ENCODE data around the gene TMEM91. TPM values are rescaled to one million over a fixed set of nuclear protein-coding genes. Genes with fewer than 3 reads are reported as not detected.
A peak's percentile ranks its signal among the peaks of the same experiment; 100 is the strongest.

TMEM91 gene
- total and polyA plus RNA-seq, 9 of the 15 experiments (the other 6 are each of a cell fraction or from before 2014, with no cell fraction given): 1.2 to 5.2 (median 2.7) TPM

DNA sequence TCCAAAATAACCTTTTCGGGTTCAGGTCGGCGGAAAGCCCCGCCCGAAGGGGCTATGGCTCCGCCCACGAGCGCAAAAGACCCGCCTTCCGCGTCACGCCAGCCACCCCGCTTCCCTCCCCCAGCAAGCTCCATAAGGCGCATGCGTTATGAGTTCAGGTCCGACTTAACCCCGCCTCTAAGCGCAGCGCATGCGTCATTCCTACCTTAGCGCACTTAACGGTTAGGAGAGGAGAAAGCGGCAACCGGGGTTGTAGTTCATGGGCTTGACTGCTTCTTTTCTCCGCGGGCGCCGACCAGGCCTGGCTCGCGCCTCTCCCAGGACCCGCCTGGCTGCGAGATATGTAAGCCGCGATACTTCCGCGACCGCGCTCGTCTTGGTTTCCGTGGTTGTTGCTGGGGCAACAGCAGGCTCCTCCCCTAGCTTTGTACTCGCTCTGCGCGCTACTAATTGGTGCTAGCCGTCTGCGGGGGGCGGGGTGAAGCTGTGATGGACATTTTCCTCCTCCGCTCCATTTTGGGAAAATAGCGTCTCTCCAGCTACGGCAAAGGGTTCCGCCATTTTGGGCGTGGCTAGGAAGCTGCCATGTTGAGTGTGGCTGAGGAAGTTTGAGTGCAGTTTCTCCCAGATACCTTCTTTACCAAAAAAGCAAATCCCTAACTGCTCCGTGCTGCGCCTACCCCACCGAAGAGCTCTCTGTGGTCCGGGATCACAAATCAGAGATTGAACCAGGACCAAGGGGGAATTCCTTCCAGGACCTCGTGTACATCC, 12.4 kb upstream of the TMEM91 start, which contains the start of gene B9D2 (continued):
- TF ChIP-seq, protein P1, sequence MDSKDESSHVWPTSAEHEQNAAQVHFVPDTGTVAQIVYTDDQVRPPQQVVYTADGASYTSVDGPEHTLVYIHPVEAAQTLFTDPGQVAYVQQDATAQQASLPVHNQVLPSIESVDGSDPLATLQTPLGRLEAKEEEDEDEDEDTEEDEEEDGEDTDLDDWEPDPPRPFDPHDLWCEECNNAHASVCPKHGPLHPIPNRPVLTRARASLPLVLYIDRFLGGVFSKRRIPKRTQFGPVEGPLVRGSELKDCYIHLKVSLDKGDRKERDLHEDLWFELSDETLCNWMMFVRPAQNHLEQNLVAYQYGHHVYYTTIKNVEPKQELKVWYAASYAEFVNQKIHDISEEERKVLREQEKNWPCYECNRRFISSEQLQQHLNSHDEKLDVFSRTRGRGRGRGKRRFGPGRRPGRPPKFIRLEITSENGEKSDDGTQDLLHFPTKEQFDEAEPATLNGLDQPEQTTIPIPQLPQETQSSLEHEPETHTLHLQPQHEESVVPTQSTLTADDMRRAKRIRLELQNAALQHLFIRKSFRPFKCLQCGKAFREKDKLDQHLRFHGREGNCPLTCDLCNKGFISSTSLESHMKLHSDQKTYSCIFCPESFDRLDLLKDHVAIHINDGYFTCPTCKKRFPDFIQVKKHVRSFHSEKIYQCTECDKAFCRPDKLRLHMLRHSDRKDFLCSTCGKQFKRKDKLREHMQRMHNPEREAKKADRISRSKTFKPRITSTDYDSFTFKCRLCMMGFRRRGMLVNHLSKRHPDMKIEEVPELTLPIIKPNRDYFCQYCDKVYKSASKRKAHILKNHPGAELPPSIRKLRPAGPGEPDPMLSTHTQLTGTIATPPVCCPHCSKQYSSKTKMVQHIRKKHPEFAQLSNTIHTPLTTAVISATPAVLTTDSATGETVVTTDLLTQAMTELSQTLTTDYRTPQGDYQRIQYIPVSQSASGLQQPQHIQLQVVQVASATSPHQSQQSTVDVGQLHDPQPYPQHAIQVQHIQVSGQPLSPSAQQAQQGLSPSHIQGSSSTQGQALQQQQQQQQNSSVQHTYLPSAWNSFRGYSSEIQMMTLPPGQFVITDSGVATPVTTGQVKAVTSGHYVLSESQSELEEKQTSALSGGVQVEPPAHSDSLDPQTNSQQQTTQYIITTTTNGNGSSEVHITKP (IDR thresholded peaks at IDR 0.05; ENCODE audit: partially characterized antibody): peak; percentile 14
- no peak for TF ChIP-seq HNRNPH1 (optimal IDR thresholded peaks at IDR 0.05; ENCODE audit: low read depth, low read length)
- no peak for TF ChIP-seq TAF15 (IDR thresholded peaks at IDR 0.05; ENCODE audit: low read depth, low read length)
- peak; percentile 84 for TF ChIP-seq MEIS2 (IDR thresholded peaks at IDR 0.05; ENCODE audit: partially characterized antibody)
- no peak for TF ChIP-seq ZNF778 (CRISPR knock-in tag; IDR thresholded peaks at IDR 0.05)
- no peak; the same call in 1 of the 2 replicates for TF ChIP-seq ESRRA (IDR thresholded peaks at IDR 0.05; ENCODE audit: borderline replicate concordance, low read depth)
- 0 out of 2 replicates have a peak, but pooled peaks have one; percentile 53 for TF ChIP-seq FOXP1 (CRISPR knock-in tag; IDR thresholded peaks at IDR 0.05)
- peak; percentile 89 for TF ChIP-seq PHF8 (IDR thresholded peaks at IDR 0.05; ENCODE audit: borderline replicate concordance, low read length)
- TF ChIP-seq SAP30 (IDR thresholded peaks at IDR 0.05; ENCODE audit: borderline replicate concordance, insufficient read depth, low read depth, low read length, poor library complexity, severe bottlenecking): peak; percentile 84
- TF ChIP-seq CREBBP (IDR thresholded peaks at IDR 0.05; ENCODE audit: low read depth, low read length): no peak
- TF ChIP-seq FUS (optimal IDR thresholded peaks at IDR 0.05; ENCODE audit: low read depth, low read length): no peak
- TF ChIP-seq, protein P2, sequence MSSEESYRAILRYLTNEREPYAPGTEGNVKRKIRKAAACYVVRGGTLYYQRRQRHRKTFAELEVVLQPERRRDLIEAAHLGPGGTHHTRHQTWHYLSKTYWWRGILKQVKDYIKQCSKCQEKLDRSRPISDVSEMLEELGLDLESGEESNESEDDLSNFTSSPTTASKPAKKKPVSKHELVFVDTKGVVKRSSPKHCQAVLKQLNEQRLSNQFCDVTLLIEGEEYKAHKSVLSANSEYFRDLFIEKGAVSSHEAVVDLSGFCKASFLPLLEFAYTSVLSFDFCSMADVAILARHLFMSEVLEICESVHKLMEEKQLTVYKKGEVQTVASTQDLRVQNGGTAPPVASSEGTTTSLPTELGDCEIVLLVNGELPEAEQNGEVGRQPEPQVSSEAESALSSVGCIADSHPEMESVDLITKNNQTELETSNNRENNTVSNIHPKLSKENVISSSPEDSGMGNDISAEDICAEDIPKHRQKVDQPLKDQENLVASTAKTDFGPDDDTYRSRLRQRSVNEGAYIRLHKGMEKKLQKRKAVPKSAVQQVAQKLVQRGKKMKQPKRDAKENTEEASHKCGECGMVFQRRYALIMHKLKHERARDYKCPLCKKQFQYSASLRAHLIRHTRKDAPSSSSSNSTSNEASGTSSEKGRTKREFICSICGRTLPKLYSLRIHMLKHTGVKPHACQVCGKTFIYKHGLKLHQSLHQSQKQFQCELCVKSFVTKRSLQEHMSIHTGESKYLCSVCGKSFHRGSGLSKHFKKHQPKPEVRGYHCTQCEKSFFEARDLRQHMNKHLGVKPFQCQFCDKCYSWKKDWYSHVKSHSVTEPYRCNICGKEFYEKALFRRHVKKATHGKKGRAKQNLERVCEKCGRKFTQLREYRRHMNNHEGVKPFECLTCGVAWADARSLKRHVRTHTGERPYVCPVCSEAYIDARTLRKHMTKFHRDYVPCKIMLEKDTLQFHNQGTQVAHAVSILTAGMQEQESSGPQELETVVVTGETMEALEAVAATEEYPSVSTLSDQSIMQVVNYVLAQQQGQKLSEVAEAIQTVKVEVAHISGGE (CRISPR knock-in tag; IDR thresholded peaks at IDR 0.05): peak in 1 of 3 experiments; percentile 78; a peak in 1 of 6 replicates
- no peak for TF ChIP-seq ESRRB (CRISPR knock-in tag; IDR thresholded peaks at IDR 0.05; ENCODE audit: borderline replicate concordance)
- TF ChIP-seq, protein P3, sequence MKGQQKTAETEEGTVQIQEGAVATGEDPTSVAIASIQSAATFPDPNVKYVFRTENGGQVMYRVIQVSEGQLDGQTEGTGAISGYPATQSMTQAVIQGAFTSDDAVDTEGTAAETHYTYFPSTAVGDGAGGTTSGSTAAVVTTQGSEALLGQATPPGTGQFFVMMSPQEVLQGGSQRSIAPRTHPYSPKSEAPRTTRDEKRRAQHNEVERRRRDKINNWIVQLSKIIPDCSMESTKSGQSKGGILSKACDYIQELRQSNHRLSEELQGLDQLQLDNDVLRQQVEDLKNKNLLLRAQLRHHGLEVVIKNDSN (CRISPR knock-in tag; IDR thresholded peaks at IDR 0.05): 0 out of 2 replicates have a peak, but pooled peaks have one; percentile 36
- TF ChIP-seq ZFP36 (IDR thresholded peaks at IDR 0.05; ENCODE audit: low read depth, low read length, partially characterized antibody): no peak
- TF ChIP-seq TAL1 (IDR thresholded peaks at IDR 0.05): no peak
- peak in 1 of 2 experiments; percentile 35; a peak in 1 of 4 replicates for TF ChIP-seq ETV6 (IDR thresholded peaks at IDR 0.05; ENCODE audit: borderline replicate concordance in 1 of 2, low read depth in 2 of 2, low read length in 1 of 2)
- no peak for TF ChIP-seq ETV6 (CRISPR knock-in tag; IDR thresholded peaks at IDR 0.05; ENCODE audit: borderline replicate concordance)

Measured in K562 (cell line).